Mesothelial cell of epicardium (in vitro differentiated cells): ENCODE data around the gene ERGIC2. TPM values are rescaled to one million over a fixed set of nuclear protein-coding genes. Genes with fewer than 3 reads are reported as not detected.

Experiments
- DNase-seq, 2 experiments: peaks; one replicate each; pipeline ENCODE4 v3.0.0; 2021; ENCODE audit warnings: low spot score in 2 of 2; ENCODE audit not compliant: unreplicated experiment in 2 of 2
- H3K27ac Mint-ChIP-seq: 2 replicates; pipeline ENCODE4 v1.8.0; 2021; ENCODE audit warnings: mixed read lengths
- H3K27me3 Mint-ChIP-seq: 2 replicates; pipeline ENCODE4 v1.8.0; 2021; ENCODE audit warnings: low read depth, mixed read lengths
- H3K36me3 Mint-ChIP-seq: 2 replicates; pipeline ENCODE4 v1.8.0; 2021; ENCODE audit warnings: mixed read lengths
- H3K4me1 Mint-ChIP-seq: 2 replicates; pipeline ENCODE4 v1.8.0; 2021; ENCODE audit warnings: mixed read lengths
- H3K4me3 Mint-ChIP-seq: 2 replicates; pipeline ENCODE4 v1.8.0; 2021; ENCODE audit warnings: mild to moderate bottlenecking, moderate library complexity, mixed read lengths
- H3K9me3 Mint-ChIP-seq: 2 replicates; pipeline ENCODE4 v1.8.0; 2021; ENCODE audit warnings: mixed read lengths
- total RNA-seq: library from RNA; stranded (reverse); gene quantifications from 3 replicates; pipeline ENCODE4 v1.2.1, GENCODE V29; 2021
- TF ChIP-seq, protein P1 (sequence below): fragments of 200-600 bp; sonication (generic); IDR thresholded peaks from one replicate; pipeline ENCODE4 v1.5.0; 2021; ENCODE audit warnings: antibody characterized with exemption; ENCODE audit not compliant: unreplicated experiment

Gene ERGIC2
- total RNA-seq, 1 donor from 2014 or later = 59.8 TPM

DNA sequence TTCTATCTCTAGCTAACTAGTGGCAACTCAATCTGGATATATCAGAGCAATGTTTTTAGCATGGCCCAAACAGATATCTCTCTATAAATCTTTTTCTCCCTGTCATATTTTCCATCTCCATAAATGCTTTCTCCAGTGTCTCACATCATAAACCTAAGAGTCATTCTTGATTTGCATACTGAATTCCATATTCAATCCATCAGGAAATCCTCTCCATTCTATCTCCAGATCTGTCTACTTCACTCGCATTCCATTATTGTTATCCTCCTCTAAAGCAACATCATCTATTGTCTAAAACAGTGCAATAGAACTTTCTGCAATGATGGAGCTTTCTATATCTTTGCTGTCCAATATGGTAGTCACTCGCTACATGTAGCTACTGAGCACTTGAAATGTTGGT, 45.5 kb upstream of the ERGIC2 start:
- Mint-ChIP-seq H3K27ac (no peak overlapping the region), H3K4me3 (no peak overlapping the region), H3K4me1 (no peaks in the 10 kb centered on the region), H3K36me3 (no peaks in the 10 kb centered on the region), H3K27me3 (no peaks in the 10 kb centered on the region), H3K9me3 (peaks cover 13% of the 10 kb centered on the region)
- DNase-seq = no peak
- TF ChIP-seq, protein P1, sequence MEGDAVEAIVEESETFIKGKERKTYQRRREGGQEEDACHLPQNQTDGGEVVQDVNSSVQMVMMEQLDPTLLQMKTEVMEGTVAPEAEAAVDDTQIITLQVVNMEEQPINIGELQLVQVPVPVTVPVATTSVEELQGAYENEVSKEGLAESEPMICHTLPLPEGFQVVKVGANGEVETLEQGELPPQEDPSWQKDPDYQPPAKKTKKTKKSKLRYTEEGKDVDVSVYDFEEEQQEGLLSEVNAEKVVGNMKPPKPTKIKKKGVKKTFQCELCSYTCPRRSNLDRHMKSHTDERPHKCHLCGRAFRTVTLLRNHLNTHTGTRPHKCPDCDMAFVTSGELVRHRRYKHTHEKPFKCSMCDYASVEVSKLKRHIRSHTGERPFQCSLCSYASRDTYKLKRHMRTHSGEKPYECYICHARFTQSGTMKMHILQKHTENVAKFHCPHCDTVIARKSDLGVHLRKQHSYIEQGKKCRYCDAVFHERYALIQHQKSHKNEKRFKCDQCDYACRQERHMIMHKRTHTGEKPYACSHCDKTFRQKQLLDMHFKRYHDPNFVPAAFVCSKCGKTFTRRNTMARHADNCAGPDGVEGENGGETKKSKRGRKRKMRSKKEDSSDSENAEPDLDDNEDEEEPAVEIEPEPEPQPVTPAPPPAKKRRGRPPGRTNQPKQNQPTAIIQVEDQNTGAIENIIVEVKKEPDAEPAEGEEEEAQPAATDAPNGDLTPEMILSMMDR = no peak

DNA sequence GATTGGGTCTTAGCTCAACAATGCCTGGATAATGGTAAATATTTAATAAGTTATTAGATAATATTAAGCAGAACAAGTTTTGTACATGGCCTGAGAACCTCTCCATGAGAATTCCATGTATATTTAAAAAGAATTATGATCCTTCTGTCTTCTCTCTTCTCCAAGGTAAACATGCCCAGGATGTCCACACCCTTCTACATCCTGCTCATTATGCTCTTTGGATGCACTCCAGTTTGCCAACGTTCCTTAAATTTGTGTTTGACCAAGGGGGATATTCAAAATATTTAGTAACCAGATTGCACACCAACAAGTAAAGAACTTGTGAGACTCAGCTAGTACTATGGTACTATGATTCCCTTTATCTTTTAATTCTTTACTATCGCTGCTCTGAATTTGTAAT, 44.8 kb upstream of the ERGIC2 start:
- no peaks in the 10 kb centered on the region for H3K36me3 Mint-ChIP-seq
- no peaks in the 10 kb centered on the region for H3K27me3 Mint-ChIP-seq
- no peak overlapping the region for H3K27ac Mint-ChIP-seq
- H3K4me3 Mint-ChIP-seq = no peak overlapping the region
- peaks cover 13% of the 10 kb centered on the region for H3K9me3 Mint-ChIP-seq
- no peak for DNase-seq
- TF ChIP-seq, protein P1 = no peak
- no peaks in the 10 kb centered on the region for H3K4me1 Mint-ChIP-seq

DNA sequence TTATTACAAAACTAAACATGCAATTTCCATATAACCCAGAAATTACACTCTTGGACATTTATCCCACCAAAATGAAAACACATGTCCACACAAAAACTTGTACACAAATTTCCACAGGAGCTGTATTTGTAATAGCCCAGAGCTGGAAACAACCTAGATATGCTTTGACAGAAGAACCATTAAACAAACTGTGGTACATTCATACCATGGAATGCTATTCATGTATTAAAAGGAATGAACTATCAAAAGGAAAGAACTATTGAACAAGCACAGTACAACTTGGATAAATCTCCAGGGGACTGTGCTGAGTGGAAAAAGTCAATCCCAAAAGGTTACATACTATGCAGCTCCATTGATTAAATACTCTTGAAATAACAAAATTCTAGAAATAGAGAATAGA, 35.8 kb upstream of the ERGIC2 start:
- no peaks in the 10 kb centered on the region for H3K36me3 Mint-ChIP-seq
- TF ChIP-seq, protein P1 = no peak
- H3K4me3 Mint-ChIP-seq = no peak overlapping the region
- H3K27me3 Mint-ChIP-seq = peaks cover 29% of the 10 kb centered on the region
- H3K27ac Mint-ChIP-seq = no peak overlapping the region
- no peaks in the 10 kb centered on the region for H3K4me1 Mint-ChIP-seq
- H3K9me3 Mint-ChIP-seq = no peaks in the 10 kb centered on the region
- no peak for DNase-seq

DNA sequence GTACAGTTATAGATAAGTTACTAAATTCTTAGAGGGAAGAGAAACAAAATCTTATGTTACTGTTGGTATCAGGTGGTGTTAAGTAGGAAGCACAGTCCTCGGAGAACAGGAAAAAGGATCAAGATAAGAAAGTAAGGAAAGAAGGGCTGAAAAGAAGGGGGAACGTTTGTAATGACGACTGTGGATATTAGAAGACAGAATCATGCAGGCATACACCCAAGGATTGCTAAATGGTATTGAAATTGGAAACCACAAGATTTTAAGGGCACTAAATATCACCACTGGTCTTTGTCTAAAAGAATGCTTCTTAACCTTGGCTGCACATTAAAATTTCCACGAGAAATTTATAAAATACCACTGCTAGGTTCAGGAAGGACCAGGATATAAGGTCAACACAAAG, 34.1 kb upstream of the ERGIC2 start:
- no peak for DNase-seq
- H3K27ac Mint-ChIP-seq = no peak overlapping the region
- TF ChIP-seq, protein P1 = no peak
- H3K9me3 Mint-ChIP-seq = peaks cover 7% of the 10 kb centered on the region
- peaks cover 27% of the 10 kb centered on the region for H3K27me3 Mint-ChIP-seq
- H3K4me3 Mint-ChIP-seq = no peak overlapping the region
- no peaks in the 10 kb centered on the region for H3K4me1 Mint-ChIP-seq
- no peaks in the 10 kb centered on the region for H3K36me3 Mint-ChIP-seq

DNA sequence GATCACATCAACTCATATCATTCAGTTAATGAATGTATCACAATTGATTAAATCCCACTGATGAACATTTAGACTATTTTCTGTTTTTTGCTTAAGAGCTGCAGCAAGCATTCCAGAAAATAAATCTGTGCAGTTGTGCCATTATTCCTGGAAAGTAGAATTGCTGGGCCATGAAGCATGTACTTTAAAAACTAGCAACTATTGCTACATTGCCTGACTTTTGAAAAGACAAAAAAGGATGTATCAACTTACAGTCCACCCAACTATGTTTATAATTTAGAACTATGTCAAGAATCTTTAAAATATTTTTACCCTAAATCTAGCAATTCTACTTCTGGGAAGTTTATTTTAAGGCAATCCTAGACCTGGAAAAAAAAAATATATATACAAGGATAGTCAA, 33.4 kb upstream of the ERGIC2 start:
- H3K36me3 Mint-ChIP-seq = no peaks in the 10 kb centered on the region
- H3K27ac Mint-ChIP-seq = no peak overlapping the region
- H3K4me3 Mint-ChIP-seq = no peak overlapping the region
- peaks cover 15% of the 10 kb centered on the region for H3K9me3 Mint-ChIP-seq
- no peak for DNase-seq
- H3K4me1 Mint-ChIP-seq = no peaks in the 10 kb centered on the region
- peaks cover 27% of the 10 kb centered on the region for H3K27me3 Mint-ChIP-seq
- TF ChIP-seq, protein P1 = no peak

DNA sequence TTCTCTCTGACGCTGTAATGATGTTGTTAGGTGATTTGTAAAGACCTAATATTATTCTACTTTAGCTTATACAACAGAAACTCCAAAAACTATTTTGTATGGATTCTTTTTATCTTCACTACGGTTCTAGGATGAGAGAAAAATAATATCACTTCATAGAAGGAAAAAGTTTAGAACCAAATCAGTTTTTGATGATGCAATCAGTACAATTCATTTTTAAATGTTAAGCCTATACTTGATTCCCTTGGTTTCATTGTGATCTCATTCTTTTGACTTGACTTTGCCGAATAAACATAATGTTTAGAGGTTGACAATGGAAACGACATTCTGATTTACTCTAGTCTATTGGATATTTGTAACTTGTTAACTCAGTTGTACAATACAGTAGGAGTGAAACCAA, 24.6 kb upstream of the ERGIC2 start:
- TF ChIP-seq, protein P1 = no peak
- H3K4me1 Mint-ChIP-seq = no peaks in the 10 kb centered on the region
- H3K27ac Mint-ChIP-seq = no peak overlapping the region
- H3K4me3 Mint-ChIP-seq = no peak overlapping the region
- H3K9me3 Mint-ChIP-seq = peaks cover 13% of the 10 kb centered on the region
- H3K36me3 Mint-ChIP-seq = no peaks in the 10 kb centered on the region
- peaks cover 10% of the 10 kb centered on the region for H3K27me3 Mint-ChIP-seq
- DNase-seq = no peak
